ENCODE data around the gene CMTM7. TPM values are rescaled to one million over a fixed set of nuclear protein-coding genes. Genes with fewer than 3 reads are reported as not detected.

The CMTM7 gene
- total and polyA plus RNA-seq, 2 of the 13 experiments (the other 11 are each of a cell fraction or from before 2014, with no cell fraction given): 20.9 to 21.4 TPM

GRCh38 chr3:32381922-32382321 lies 9.7 kb upstream of the CMTM7 start:
- Histone ChIP-seq H3K4me3 (replicated peaks in 1 of 3; ENCODE audit: insufficient read depth in 1 of 3, low read depth in 2 of 3, low read length in 3 of 3) (no peak overlapping the region), H3K9ac (ENCODE audit: insufficient read depth, low read depth, low read length) (no peak overlapping the region), H3K27ac (ENCODE audit: extremely low read length, insufficient read depth, low read length) (no peak overlapping the region), H4K20me1 (ENCODE audit: insufficient read depth, low read length) (no peaks in the 10 kb centered on the region), H3K9me3 (ENCODE audit: low read length) (no peaks in the 10 kb centered on the region), H3K36me3 (replicated peaks in 1 of 2; ENCODE audit: control insufficient read depth in 1 of 2, insufficient read depth in 2 of 2, low read length in 2 of 2) (no peaks in the 10 kb centered on the region), H3K79me2 (ENCODE audit: insufficient read depth, low read length) (no peaks in the 10 kb centered on the region), H3K27me3 (ENCODE audit: control insufficient read depth in 1 of 2, insufficient read depth in 2 of 2, low read length in 2 of 2) (no peaks in the 10 kb centered on the region; a peak in 1 of 5 replicates), H3K4me2 (ENCODE audit: low read depth, low read length) (no peak overlapping the region), H2AFZ (ENCODE audit: low read length) (no peak overlapping the region), H3K4me1 (ENCODE audit: insufficient read depth, low read length) (0 out of 2 replicates have a peak, but pooled peaks cover 6% of the 10 kb centered on the region)
- TF ChIP-seq, protein P1, sequence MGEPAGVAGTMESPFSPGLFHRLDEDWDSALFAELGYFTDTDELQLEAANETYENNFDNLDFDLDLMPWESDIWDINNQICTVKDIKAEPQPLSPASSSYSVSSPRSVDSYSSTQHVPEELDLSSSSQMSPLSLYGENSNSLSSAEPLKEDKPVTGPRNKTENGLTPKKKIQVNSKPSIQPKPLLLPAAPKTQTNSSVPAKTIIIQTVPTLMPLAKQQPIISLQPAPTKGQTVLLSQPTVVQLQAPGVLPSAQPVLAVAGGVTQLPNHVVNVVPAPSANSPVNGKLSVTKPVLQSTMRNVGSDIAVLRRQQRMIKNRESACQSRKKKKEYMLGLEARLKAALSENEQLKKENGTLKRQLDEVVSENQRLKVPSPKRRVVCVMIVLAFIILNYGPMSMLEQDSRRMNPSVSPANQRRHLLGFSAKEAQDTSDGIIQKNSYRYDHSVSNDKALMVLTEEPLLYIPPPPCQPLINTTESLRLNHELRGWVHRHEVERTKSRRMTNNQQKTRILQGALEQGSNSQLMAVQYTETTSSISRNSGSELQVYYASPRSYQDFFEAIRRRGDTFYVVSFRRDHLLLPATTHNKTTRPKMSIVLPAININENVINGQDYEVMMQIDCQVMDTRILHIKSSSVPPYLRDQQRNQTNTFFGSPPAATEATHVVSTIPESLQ (CRISPR knock-in tag; conservative IDR thresholded peaks at IDR 0.05): no peak
- TF ChIP-seq SKI (IDR thresholded peaks at IDR 0.05; ENCODE audit: partially characterized antibody): no peak
- TF ChIP-seq ZNF629 (CRISPR knock-in tag; conservative IDR thresholded peaks at IDR 0.05): 0 out of 2 replicates have a peak, but pooled peaks have one; percentile 12
- TF ChIP-seq KDM3A (CRISPR knock-in tag; IDR thresholded peaks at IDR 0.05; ENCODE audit: low read depth): no peak
- ChIA-PET POLR2A (no interaction called here), CTCF (ENCODE audit: low intra/inter-chr PET ratio, low total read pairs) (no interaction called here)
- DNase-seq (ENCODE audit: low spot score): no peak
- 78% methylated on average over 7 of the region's 7 CpGs for WGBS (ENCODE audit: low lambda C conversion rate)
- no TSS peak for BruUV-seq (replicated peaks)
- intact Hi-C loops (cut with micrococcal nuclease; ENCODE audit: unreplicated experiment) (no loop called here), in situ Hi-C loops (cut with HindIII; ENCODE audit: extremely low pct_ligation_motif_present, low pct_unique_long_range_greater_than_20kb) (no loop called here)
- no peak for FAIRE-seq
- ATAC-seq: no peak

DNA sequence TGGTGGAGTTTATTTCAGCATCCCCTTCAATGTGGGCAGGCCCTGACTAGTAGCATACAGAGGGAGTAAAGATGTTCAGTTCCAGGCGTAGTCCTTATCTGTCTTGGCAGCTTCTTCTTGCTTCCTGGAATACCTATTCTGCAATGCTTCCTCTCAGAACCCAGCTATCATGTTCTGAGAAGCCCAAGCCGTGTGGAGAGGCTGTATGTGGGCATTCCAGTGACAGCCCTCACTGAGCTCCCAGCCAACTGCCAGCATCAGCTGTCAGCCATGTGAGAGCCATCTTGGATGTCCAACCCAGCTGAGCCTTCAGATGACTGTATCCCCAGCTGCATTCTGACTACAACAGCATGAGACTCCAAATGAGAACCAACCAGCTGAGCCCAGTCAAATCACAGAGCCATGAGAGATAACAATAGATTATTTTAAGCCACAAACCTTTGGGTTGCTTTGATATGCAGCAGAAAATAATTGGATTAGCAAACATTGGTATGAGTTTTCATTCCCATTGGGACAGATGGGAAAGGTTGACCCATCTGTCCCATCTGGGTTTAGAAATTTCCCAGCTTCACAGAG lies 8.4 kb upstream of the CMTM7 start:
- POLR2A ChIA-PET: no interaction called here
- H3K27me3 ChIP-seq (ENCODE audit: control insufficient read depth in 1 of 2, insufficient read depth in 2 of 2, low read length in 2 of 2): no peaks in the 10 kb centered on the region; a peak in 1 of 5 replicates
- in situ Hi-C loops (cut with HindIII; ENCODE audit: extremely low pct_ligation_motif_present, low pct_unique_long_range_greater_than_20kb): no loop called here
- H3K79me2 ChIP-seq (ENCODE audit: insufficient read depth, low read length): no peaks in the 10 kb centered on the region
- CTCF ChIA-PET (ENCODE audit: low intra/inter-chr PET ratio, low total read pairs): no interaction called here
- WGBS (ENCODE audit: low lambda C conversion rate): 82% methylated on average over 1 of the region's 2 CpGs
- no peak overlapping the region for H2AFZ ChIP-seq (ENCODE audit: low read length)
- DNase-seq (ENCODE audit: low spot score): no peak
- intact Hi-C loops (cut with micrococcal nuclease; ENCODE audit: unreplicated experiment): no loop called here
- ATAC-seq: no peak; the same call in 2 of the 3 replicates
- no peak overlapping the region for H3K9ac ChIP-seq (ENCODE audit: insufficient read depth, low read depth, low read length)
- H3K9me3 ChIP-seq (ENCODE audit: low read length): no peaks in the 10 kb centered on the region
- no peak overlapping the region for H3K4me2 ChIP-seq (ENCODE audit: low read depth, low read length)
- H4K20me1 ChIP-seq (ENCODE audit: insufficient read depth, low read length): no peaks in the 10 kb centered on the region
- H3K4me3 ChIP-seq (replicated peaks in 1 of 3; ENCODE audit: insufficient read depth in 1 of 3, low read depth in 2 of 3, low read length in 3 of 3): no peak overlapping the region
- FAIRE-seq: no peak
- BruUV-seq (replicated peaks): no TSS peak
- no peak overlapping the region for H3K27ac ChIP-seq (ENCODE audit: extremely low read length, insufficient read depth, low read length)
- no peaks in the 10 kb centered on the region for H3K36me3 ChIP-seq (replicated peaks in 1 of 2; ENCODE audit: control insufficient read depth in 1 of 2, insufficient read depth in 2 of 2, low read length in 2 of 2)
- TF ChIP-seq CCDC6 (CRISPR knock-in tag; IDR thresholded peaks at IDR 0.05) (no peak), ZNF800 (CRISPR knock-in tag; IDR thresholded peaks at IDR 0.05) (no peak), TCF12 (IDR thresholded peaks at IDR 0.05) (no peak), TCF12 (CRISPR knock-in tag; IDR thresholded peaks at IDR 0.05) (no peak), ZNF331 (CRISPR knock-in tag; IDR thresholded peaks at IDR 0.05) (peak; percentile 85)
- 0 out of 2 replicates have a peak, but pooled peaks cover 6% of the 10 kb centered on the region for H3K4me1 ChIP-seq (ENCODE audit: insufficient read depth, low read length)
